Measurements from ENCODE around the gene DAGLA. TPM values are rescaled to one million over a fixed set of nuclear protein-coding genes. Genes with fewer than 3 reads are reported as not detected.

The DAGLA gene
- total and polyA plus RNA-seq, 2 of the 13 experiments (the other 11 are each of a cell fraction or from before 2014, with no cell fraction given), result 2.6 to 3.9 TPM

DNA sequence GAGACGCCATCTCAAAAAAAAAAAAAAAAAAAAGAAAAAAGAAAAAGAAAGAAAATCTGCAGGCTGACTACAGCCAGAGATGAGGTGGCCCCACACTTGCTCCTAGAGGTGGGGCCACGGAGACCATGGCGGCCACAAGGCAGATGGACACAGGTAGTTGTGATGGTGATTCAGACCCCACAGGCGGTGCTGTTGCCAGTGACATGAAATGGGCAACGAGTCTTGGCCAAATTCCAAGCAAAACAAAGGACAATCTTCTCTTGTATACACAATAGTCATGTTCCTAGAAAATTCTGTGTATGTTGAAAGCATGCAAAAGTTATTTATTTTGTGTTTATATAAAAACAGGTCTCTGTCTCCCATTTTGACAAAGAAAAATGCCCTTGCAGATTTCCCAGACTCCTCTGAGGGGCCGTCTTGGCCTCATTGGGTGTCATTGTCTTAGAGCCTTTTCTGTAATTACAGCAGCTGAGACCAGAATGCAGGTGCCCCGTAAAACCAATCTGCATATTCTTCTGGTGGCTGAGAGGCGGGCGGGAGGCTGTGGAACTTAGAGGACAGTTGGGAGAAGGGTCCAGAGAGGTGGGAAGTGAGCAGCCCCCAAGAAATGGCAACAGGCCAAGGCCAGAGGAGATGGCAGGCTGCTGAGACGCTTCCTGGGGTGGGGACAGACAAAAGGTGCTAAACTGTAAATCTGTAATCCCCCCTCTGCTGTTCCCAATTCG is 22.5 kb upstream of the DAGLA start:
- no peak for FAIRE-seq
- TF ChIP-seq ZNF251 (CRISPR knock-in tag; IDR thresholded peaks at IDR 0.05) (no peak), RXRB (CRISPR knock-in tag; IDR thresholded peaks at IDR 0.05; ENCODE audit: borderline replicate concordance) (no peak), ZSCAN22 (CRISPR knock-in tag; IDR thresholded peaks at IDR 0.05) (no peak), HMG20A (CRISPR knock-in tag; IDR thresholded peaks at IDR 0.05; ENCODE audit: borderline replicate concordance) (peak; percentile 30; the same call in 1 of the 2 replicates), NCOA5 (CRISPR knock-in tag; IDR thresholded peaks at IDR 0.05) (no peak), NCOR1 (IDR thresholded peaks at IDR 0.05; ENCODE audit: borderline replicate concordance, low read length) (no peak), ZBTB43 (CRISPR knock-in tag; conservative IDR thresholded peaks at IDR 0.05) (no peak), FOSL2 (CRISPR knock-in tag; IDR thresholded peaks at IDR 0.05) (peak; percentile 63), SAFB2 (CRISPR knock-in tag; IDR thresholded peaks at IDR 0.05; ENCODE audit: borderline replicate concordance, low read depth) (no peak), TAF15 (IDR thresholded peaks at IDR 0.05; ENCODE audit: low read depth, low read length, poor library complexity, severe bottlenecking) (no peak), DPF2 (CRISPR knock-in tag; IDR thresholded peaks at IDR 0.05; ENCODE audit: borderline replicate concordance, low read depth) (no peak), ZKSCAN5 (CRISPR knock-in tag; IDR thresholded peaks at IDR 0.05) (no peak), SKI (IDR thresholded peaks at IDR 0.05; ENCODE audit: partially characterized antibody) (peak; percentile 50), RARA (CRISPR knock-in tag; IDR thresholded peaks at IDR 0.05) (peak; percentile 20; the same call in 1 of the 2 replicates), CREM (IDR thresholded peaks at IDR 0.05) (no peak), CREM (CRISPR knock-in tag; IDR thresholded peaks at IDR 0.05) (no peak), GPN1 (CRISPR knock-in tag; IDR thresholded peaks at IDR 0.05; ENCODE audit: borderline replicate concordance) (no peak), RXRA (CRISPR knock-in tag; IDR thresholded peaks at IDR 0.05) (no peak), CHD4 (IDR thresholded peaks at IDR 0.05; ENCODE audit: borderline replicate concordance, low read length) (no peak), STAG1 (CRISPR knock-in tag; IDR thresholded peaks at IDR 0.05) (peak; percentile 30), BCL6 (CRISPR knock-in tag; IDR thresholded peaks at IDR 0.05) (peak; percentile 95), TP53 (CRISPR knock-in tag; conservative IDR thresholded peaks at IDR 0.05) (no peak)
- TF ChIP-seq, protein P1, sequence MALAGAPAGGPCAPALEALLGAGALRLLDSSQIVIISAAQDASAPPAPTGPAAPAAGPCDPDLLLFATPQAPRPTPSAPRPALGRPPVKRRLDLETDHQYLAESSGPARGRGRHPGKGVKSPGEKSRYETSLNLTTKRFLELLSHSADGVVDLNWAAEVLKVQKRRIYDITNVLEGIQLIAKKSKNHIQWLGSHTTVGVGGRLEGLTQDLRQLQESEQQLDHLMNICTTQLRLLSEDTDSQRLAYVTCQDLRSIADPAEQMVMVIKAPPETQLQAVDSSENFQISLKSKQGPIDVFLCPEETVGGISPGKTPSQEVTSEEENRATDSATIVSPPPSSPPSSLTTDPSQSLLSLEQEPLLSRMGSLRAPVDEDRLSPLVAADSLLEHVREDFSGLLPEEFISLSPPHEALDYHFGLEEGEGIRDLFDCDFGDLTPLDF (CRISPR knock-in tag; IDR thresholded peaks at IDR 0.05), result no peak
- TF ChIP-seq, protein P2, sequence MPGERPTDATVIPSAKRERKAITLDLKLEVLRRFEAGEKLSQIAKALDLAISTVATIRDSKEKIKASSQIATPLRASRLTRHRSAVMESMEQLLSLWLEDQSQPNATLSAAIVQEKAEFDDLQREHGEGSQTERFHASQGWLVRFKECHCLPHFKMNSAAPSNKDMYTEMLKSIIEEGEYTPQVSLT (CRISPR knock-in tag; IDR thresholded peaks at IDR 0.05; ENCODE audit: borderline replicate concordance, low read depth), result no peak

More for the DNA sequence above, 22.5 kb upstream of the DAGLA start:
- 29% methylated on average over 11 of the region's 11 CpGs for WGBS (ENCODE audit: low lambda C conversion rate)
- intact Hi-C loops (cut with micrococcal nuclease; ENCODE audit: unreplicated experiment) (no loop called here), in situ Hi-C loops (cut with HindIII; ENCODE audit: extremely low pct_ligation_motif_present, low pct_unique_long_range_greater_than_20kb) (no loop called here)
- Histone ChIP-seq H3K9ac (ENCODE audit: insufficient read depth, low read depth, low read length) (no peak overlapping the region), H3K27ac (ENCODE audit: extremely low read length, insufficient read depth, low read length) (no peak overlapping the region), H3K36me3 (replicated peaks in 1 of 2; ENCODE audit: control insufficient read depth in 1 of 2, insufficient read depth in 2 of 2, low read length in 2 of 2) (no peaks in the 10 kb centered on the region), H3K9me3 (ENCODE audit: low read length) (no peaks in the 10 kb centered on the region), H3K4me2 (ENCODE audit: low read depth, low read length) (peak overlapping the region; percentile 7; the same call in 1 of the 2 replicates), H3K4me3 (replicated peaks in 1 of 3; ENCODE audit: insufficient read depth in 1 of 3, low read depth in 2 of 3, low read length in 3 of 3) (no peak overlapping the region), H4K20me1 (ENCODE audit: insufficient read depth, low read length) (no peaks in the 10 kb centered on the region), H3K4me1 (ENCODE audit: insufficient read depth, low read length) (peaks cover 54% of the 10 kb centered on the region), H3K79me2 (ENCODE audit: insufficient read depth, low read length) (no peaks in the 10 kb centered on the region), H2AFZ (ENCODE audit: low read length) (no peak overlapping the region), H3K27me3 (ENCODE audit: control insufficient read depth in 1 of 2, insufficient read depth in 2 of 2, low read length in 2 of 2) (no peaks in the 10 kb centered on the region)
- no TSS peak for BruUV-seq (replicated peaks)
- ChIA-PET CTCF (ENCODE audit: low intra/inter-chr PET ratio, low total read pairs) (interaction anchor here (1.4 kb wide), 1 partner anchor 14 kb away, joined by 5 read pairs; no protein-coding TSS in a partner anchor), POLR2A (interaction anchor here (2.5 kb wide), 1 partner anchor 9 kb away, joined by 10 read pairs; no protein-coding TSS in a partner anchor)
- peak; percentile 76 for DNase-seq (ENCODE audit: low spot score)
- peak; percentile 28; the same call in 2 of the 3 replicates for ATAC-seq
